HepG2 (cell line): ENCODE measurements around the gene RGS6. TPM values are rescaled to one million over a fixed set of nuclear protein-coding genes. Genes with fewer than 3 reads are reported as not detected.

ENCODE experiments used
- ATAC-seq: fragments of 200-7000 bp; cut with Tn5 transposase; 3 replicates; pipeline ENCODE4 v1.9.1; 2020; ENCODE audit warnings: mild to moderate bottlenecking, moderate library complexity
- BruUV-seq: library from RNA; stranded (reverse); fragments of 400-500 nt; replicated peaks from 2 replicates; lab custom pipeline; 2021; lab: Mats Ljungman, UMichigan
- CTCF ChIA-PET: fragments of 300-600 bp; formaldehyde crosslinking; extraction: SDS; loops from one replicate; lab custom pipeline; 2021; ENCODE audit warnings: low total read pairs, inconsistent platforms, low intra/inter-chr PET ratio; lab: Yijun Ruan, JAX
- POLR2A ChIA-PET: fragments of 350-600 bp; sonication (Branson Sonifier 250); formaldehyde crosslinking; loops from one replicate; lab custom pipeline; 2020; ENCODE audit warnings: antibody characterized with exemption, inconsistent platforms; lab: Yijun Ruan, JAX
- DNase-seq: peaks from one replicate; pipeline ENCODE4 v3.0.0-alpha.2; 2015; ENCODE audit warnings: low spot score
- FAIRE-seq: peaks from 3 replicates; lab custom pipeline; 2011; peaks lifted over from hg19 to GRCh38; lab: Jason Lieb, UNC
- H2AFZ ChIP-seq: one replicate; pipeline ENCODE4 v1.6.1; 2011; ENCODE audit warnings: low read length, inconsistent platforms
- H3K27ac ChIP-seq: fragments of 300-600 bp; 3 replicates; pipeline ENCODE4 v1.8.0; 2011; ENCODE audit warnings: mixed run types, mild to moderate bottlenecking, mixed read lengths, low read length, inconsistent platforms; ENCODE audit not compliant: insufficient read depth; ENCODE audit errors: extremely low read length
- H3K27me3 ChIP-seq, 2 experiments: fragments of 200-600 bp in 1 of 2; 2 replicates in 1 of 2; 3 replicates in 1 of 2; pipeline versions ENCODE4 v1.6.0 to v1.8.0; 2011; ENCODE audit warnings: low read length in 2 of 2, mild to moderate bottlenecking in 2 of 2, moderate library complexity in 2 of 2, inconsistent platforms in 1 of 2; ENCODE audit not compliant: insufficient read depth in 2 of 2, control insufficient read depth in 1 of 2
- H3K36me3 ChIP-seq, 2 experiments: fragments of 200-600 bp in 1 of 2; replicated peaks in 1 of 2; 2 replicates in 1 of 2; 3 replicates in 1 of 2; pipeline versions ENCODE4 v1.5.1 to v1.8.0; 2011; ENCODE audit warnings: low read length in 2 of 2, inconsistent platforms in 1 of 2; ENCODE audit not compliant: insufficient read depth in 2 of 2, control insufficient read depth in 1 of 2
- H3K4me1 ChIP-seq: 2 replicates; pipeline ENCODE4 v1.5.1; 2012; ENCODE audit warnings: low read length, inconsistent platforms; ENCODE audit not compliant: insufficient read depth
- H3K4me2 ChIP-seq: 2 replicates; pipeline ENCODE4 v1.6.0; 2011; ENCODE audit warnings: low read depth, low read length, inconsistent platforms
- H3K4me3 ChIP-seq, 3 experiments: fragments of 200-600 bp in 1 of 3; sonication (generic), shearing (Covaris generic) in 1 of 3; replicated peaks in 1 of 3; 2 replicates each; pipeline ENCODE4 v1.5.1; 2011 to 2016; ENCODE audit warnings: low read length in 3 of 3, inconsistent platforms in 2 of 3, low read depth in 2 of 3, mild to moderate bottlenecking in 2 of 3, control low read depth in 1 of 3, mixed read lengths in 1 of 3; ENCODE audit not compliant: insufficient read depth in 1 of 3
- H3K79me2 ChIP-seq: one replicate; pipeline ENCODE4 v1.6.1; 2011; ENCODE audit warnings: low read length, inconsistent platforms; ENCODE audit not compliant: insufficient read depth
- H3K9ac ChIP-seq: 2 replicates; pipeline ENCODE4 v1.6.0; 2011; ENCODE audit warnings: mild to moderate bottlenecking, low read depth, low read length, inconsistent platforms; ENCODE audit not compliant: insufficient read depth
- H3K9me3 ChIP-seq: 2 replicates; pipeline ENCODE4 v1.5.1; 2012; ENCODE audit warnings: mild to moderate bottlenecking, low read length
- H4K20me1 ChIP-seq: 2 replicates; pipeline ENCODE4 v1.6.0; 2011; ENCODE audit warnings: inconsistent platforms, mild to moderate bottlenecking, low read length, moderate library complexity; ENCODE audit not compliant: insufficient read depth
- ATAD3A ChIP-seq: sonication (generic); formaldehyde crosslinking; IDR thresholded peaks from 2 replicates; pipeline ENCODE4 v1.4.0; 2020; ENCODE audit warnings: missing genetic modification reagents
- DMAP1 ChIP-seq: IDR thresholded peaks from 2 replicates; pipeline ENCODE4 v1.6.1; 2016
- DNMT1 ChIP-seq: sonication (generic); formaldehyde crosslinking; IDR thresholded peaks from 2 replicates; pipeline ENCODE4 v1.5.1; 2020; ENCODE audit warnings: mild to moderate bottlenecking, missing genetic modification reagents
- KDM5A ChIP-seq: fragments of 200-600 bp; sonication (generic); IDR thresholded peaks from 2 replicates; pipeline ENCODE4 v1.7.0; 2018; ENCODE audit warnings: antibody characterized with exemption, mild to moderate bottlenecking, low read length, borderline replicate concordance
- MAFG ChIP-seq: sonication (generic); formaldehyde crosslinking; IDR thresholded peaks from 2 replicates; pipeline ENCODE4 v1.5.1; 2020; ENCODE audit warnings: mild to moderate bottlenecking, missing genetic modification reagents
- POLR2AphosphoS2 ChIP-seq: IDR thresholded peaks from 2 replicates; pipeline ENCODE4 v1.6.1; 2011; ENCODE audit warnings: low read depth, low read length, improper control_type of control experiment
- ZNF264 ChIP-seq: sonication (generic); formaldehyde crosslinking; IDR thresholded peaks from 2 replicates; pipeline ENCODE4 v1.4.0; 2020; ENCODE audit warnings: missing genetic modification reagents
- ZNF570 ChIP-seq: sonication (generic); formaldehyde crosslinking; IDR thresholded peaks from 2 replicates; pipeline ENCODE4 v1.4.0; 2020; ENCODE audit warnings: mild to moderate bottlenecking, missing genetic modification reagents, borderline replicate concordance
- WGBS: methylation state at CpG from one replicate; pipeline ENCODE4 v1.1.6; 2017; ENCODE audit warnings: low lambda C conversion rate; 5-methylcytosine and 5-hydroxymethylcytosine counted together
- in situ Hi-C: cut with HindIII; loops from 2 replicates; pipeline ENCODE4 v1.10.0; 2017; ENCODE audit warnings: low pct_unique_long_range_greater_than_20kb; ENCODE audit not compliant: extremely low pct_ligation_motif_present
- intact Hi-C: fragments of 100-400 bp; cut with micrococcal nuclease; formaldehyde crosslinking; loops from one replicate; pipeline ENCODE4 v1.10.0; 2022; ENCODE audit not compliant: unreplicated experiment
- polyA plus RNA-seq, 8 experiments: library from polyadenylated mRNA; depleted of rRNA in 3 of 8; stranded (reverse) in 7 of 8; unstranded in 1 of 8; fragments of >200 nt; fragmentation: Illumina TruSeq in 4 of 8; extraction: Trizol in 4 of 8; gene quantifications; 2 replicates each; pipeline versions ENCODE4 v1.2.1 to v1.2.3, GENCODE V29; 2011 to 2016; ENCODE audit warnings: low read depth in 4 of 8, missing spikeins in 1 of 8, mixed read lengths in 1 of 8; ENCODE audit not compliant: insufficient read depth in 1 of 8
- total RNA-seq, 5 experiments: library from RNA; depleted of rRNA; stranded (reverse); fragments of >200 nt; fragmentation: Illumina TruSeq; extraction: Trizol; gene quantifications; 2 replicates each; pipeline ENCODE4 v1.2.3, GENCODE V29; 2016; ENCODE audit warnings: low read depth in 1 of 5
- TF ChIP-seq, protein P1 (sequence below): sonication (generic); formaldehyde crosslinking; IDR thresholded peaks from 2 replicates; pipeline ENCODE4 v1.8.0; 2022; ENCODE audit warnings: missing genetic modification reagents, low read depth, mild to moderate bottlenecking, borderline replicate concordance
- TF ChIP-seq, protein P2 (sequence below): sonication (generic); formaldehyde crosslinking; IDR thresholded peaks from 2 replicates; pipeline ENCODE4 v1.5.1; 2020; ENCODE audit warnings: mild to moderate bottlenecking, missing genetic modification reagents, moderate library complexity
- TF ChIP-seq, protein P3 (sequence below): sonication (generic); formaldehyde crosslinking; IDR thresholded peaks from 2 replicates; pipeline ENCODE4 v1.4.0; 2020; ENCODE audit warnings: mild to moderate bottlenecking, missing genetic modification reagents

RGS6 gene
- total and polyA plus RNA-seq, 2 of the 13 experiments (the other 11 are each of a cell fraction or from before 2014, with no cell fraction given) = not detected

DNA sequence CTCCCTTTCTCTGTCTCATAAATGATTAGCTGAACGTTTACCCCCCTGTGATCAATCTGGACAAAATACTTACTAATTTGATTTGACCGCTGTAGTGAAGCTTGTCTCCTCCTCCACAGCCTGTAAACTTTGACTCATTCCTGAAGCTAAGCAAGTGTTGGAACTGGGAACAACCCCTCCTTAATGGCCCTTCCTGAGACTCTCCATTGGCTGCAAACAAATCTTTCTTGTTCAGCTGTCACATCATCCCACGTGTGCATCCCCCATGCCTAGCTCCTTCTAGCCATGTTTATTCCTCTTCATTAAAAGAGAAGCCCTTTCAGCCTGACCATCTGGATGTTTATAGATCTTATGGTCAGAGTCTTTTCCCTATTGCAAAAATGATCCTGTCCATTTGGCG, 281.2 kb downstream of the RGS6 start:
- ATAC-seq = no peak
- Histone ChIP-seq H3K9me3 (no peaks in the 10 kb centered on the region), H3K27ac (no peak overlapping the region), H3K36me3 (no peaks in the 10 kb centered on the region), H3K4me1 (no peaks in the 10 kb centered on the region), H4K20me1 (no peaks in the 10 kb centered on the region), H3K4me2 (no peak overlapping the region), H3K27me3 (no peaks in the 10 kb centered on the region), H3K79me2 (no peaks in the 10 kb centered on the region), H3K9ac (no peak overlapping the region), H2AFZ (no peak overlapping the region), H3K4me3 (no peak overlapping the region)
- DNase-seq = no peak
- BruUV-seq = no TSS peak
- POLR2A ChIA-PET = no interaction called here
- no peak for FAIRE-seq
- intact Hi-C loops (no loop called here), in situ Hi-C loops (no loop called here)
- TF ChIP-seq DNMT1 (CRISPR knock-in tag) (no peak), ZNF570 (CRISPR knock-in tag) (no peak), MAFG (no peak), DMAP1 (no peak), ZNF264 (CRISPR knock-in tag) (no peak), ATAD3A (no peak), KDM5A (no peak), POLR2AphosphoS2 (no peak)
- TF ChIP-seq, protein P1, sequence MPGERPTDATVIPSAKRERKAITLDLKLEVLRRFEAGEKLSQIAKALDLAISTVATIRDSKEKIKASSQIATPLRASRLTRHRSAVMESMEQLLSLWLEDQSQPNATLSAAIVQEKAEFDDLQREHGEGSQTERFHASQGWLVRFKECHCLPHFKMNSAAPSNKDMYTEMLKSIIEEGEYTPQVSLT (CRISPR knock-in tag) = no peak
- TF ChIP-seq, protein P2, sequence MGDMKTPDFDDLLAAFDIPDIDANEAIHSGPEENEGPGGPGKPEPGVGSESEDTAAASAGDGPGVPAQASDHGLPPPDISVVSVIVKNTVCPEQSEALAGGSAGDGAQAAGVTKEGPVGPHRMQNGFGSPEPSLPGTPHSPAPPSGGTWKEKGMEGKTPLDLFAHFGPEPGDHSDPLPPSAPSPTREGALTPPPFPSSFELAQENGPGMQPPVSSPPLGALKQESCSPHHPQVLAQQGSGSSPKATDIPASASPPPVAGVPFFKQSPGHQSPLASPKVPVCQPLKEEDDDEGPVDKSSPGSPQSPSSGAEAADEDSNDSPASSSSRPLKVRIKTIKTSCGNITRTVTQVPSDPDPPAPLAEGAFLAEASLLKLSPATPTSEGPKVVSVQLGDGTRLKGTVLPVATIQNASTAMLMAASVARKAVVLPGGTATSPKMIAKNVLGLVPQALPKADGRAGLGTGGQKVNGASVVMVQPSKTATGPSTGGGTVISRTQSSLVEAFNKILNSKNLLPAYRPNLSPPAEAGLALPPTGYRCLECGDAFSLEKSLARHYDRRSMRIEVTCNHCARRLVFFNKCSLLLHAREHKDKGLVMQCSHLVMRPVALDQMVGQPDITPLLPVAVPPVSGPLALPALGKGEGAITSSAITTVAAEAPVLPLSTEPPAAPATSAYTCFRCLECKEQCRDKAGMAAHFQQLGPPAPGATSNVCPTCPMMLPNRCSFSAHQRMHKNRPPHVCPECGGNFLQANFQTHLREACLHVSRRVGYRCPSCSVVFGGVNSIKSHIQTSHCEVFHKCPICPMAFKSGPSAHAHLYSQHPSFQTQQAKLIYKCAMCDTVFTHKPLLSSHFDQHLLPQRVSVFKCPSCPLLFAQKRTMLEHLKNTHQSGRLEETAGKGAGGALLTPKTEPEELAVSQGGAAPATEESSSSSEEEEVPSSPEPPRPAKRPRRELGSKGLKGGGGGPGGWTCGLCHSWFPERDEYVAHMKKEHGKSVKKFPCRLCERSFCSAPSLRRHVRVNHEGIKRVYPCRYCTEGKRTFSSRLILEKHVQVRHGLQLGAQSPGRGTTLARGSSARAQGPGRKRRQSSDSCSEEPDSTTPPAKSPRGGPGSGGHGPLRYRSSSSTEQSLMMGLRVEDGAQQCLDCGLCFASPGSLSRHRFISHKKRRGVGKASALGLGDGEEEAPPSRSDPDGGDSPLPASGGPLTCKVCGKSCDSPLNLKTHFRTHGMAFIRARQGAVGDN = no peak
- TF ChIP-seq, protein P3, sequence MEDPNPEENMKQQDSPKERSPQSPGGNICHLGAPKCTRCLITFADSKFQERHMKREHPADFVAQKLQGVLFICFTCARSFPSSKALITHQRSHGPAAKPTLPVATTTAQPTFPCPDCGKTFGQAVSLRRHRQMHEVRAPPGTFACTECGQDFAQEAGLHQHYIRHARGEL (CRISPR knock-in tag) = no peak
- WGBS = under 1% methylated on average over 4 of the region's 4 CpGs
- CTCF ChIA-PET = no interaction called here
